Natural killer cell (primary cell): ENCODE data around the gene ZNF200. TPM values are rescaled to one million over a fixed set of nuclear protein-coding genes. Genes with fewer than 3 reads are reported as not detected.

ENCODE experiments used
- ATAC-seq, 3 donors: fragments of 150-1000 bp in 2 of 3; fragments of 200-7000 bp in 1 of 3; cut with Tn5 transposase; 1 replicate in 1 of 3; 2 replicates in 2 of 3; pipeline ENCODE4 v1.10.0; 2021; ENCODE audit warnings: mild to moderate bottlenecking in 2 of 3, moderate library complexity in 2 of 3
- DNase-seq, 2 donors: peaks; one replicate each; pipeline versions ENCODE4 v3.0.0 to v3.0.0-alpha.2; 2013 to 2021; ENCODE audit warnings: mixed read lengths in 1 of 2
- H3K27ac ChIP-seq: one replicate; pipeline ENCODE4 v1.5.1; 2013; ENCODE audit warnings: mild to moderate bottlenecking, low read length
- H3K27me3 ChIP-seq: one replicate; pipeline ENCODE4 v1.6.1; 2013; ENCODE audit warnings: low read length; ENCODE audit not compliant: control insufficient read depth, insufficient read depth
- H3K36me3 ChIP-seq: one replicate; pipeline ENCODE4 v1.6.1; 2013; ENCODE audit warnings: low read length; ENCODE audit not compliant: control insufficient read depth, insufficient read depth
- H3K4me1 ChIP-seq: one replicate; pipeline ENCODE4 v1.6.1; 2013; ENCODE audit warnings: low read length; ENCODE audit not compliant: control insufficient read depth, insufficient read depth
- H3K4me3 ChIP-seq: one replicate; pipeline ENCODE4 v1.5.1; 2013; ENCODE audit warnings: low read length
- H3K9me3 ChIP-seq: one replicate; pipeline ENCODE4 v1.6.1; 2013; ENCODE audit warnings: low read length; ENCODE audit not compliant: control insufficient read depth, insufficient read depth
- H3K27ac Mint-ChIP-seq, 2 donors: one replicate each; pipeline ENCODE4 v1.8.0; 2022; ENCODE audit warnings: mild to moderate bottlenecking in 2 of 2, mixed read lengths in 2 of 2, moderate library complexity in 1 of 2
- H3K27me3 Mint-ChIP-seq, 2 donors: one replicate each; pipeline ENCODE4 v1.8.0; 2022; ENCODE audit warnings: low read depth in 2 of 2, mixed read lengths in 2 of 2
- H3K36me3 Mint-ChIP-seq: one replicate; pipeline ENCODE4 v1.8.0; 2022; ENCODE audit warnings: mixed read lengths
- H3K4me1 Mint-ChIP-seq, 2 donors: one replicate each; pipeline ENCODE4 v1.8.0; 2022; ENCODE audit warnings: mixed read lengths in 2 of 2
- H3K4me3 Mint-ChIP-seq: one replicate; pipeline ENCODE4 v1.8.0; 2022; ENCODE audit warnings: mild to moderate bottlenecking, moderate library complexity, mixed read lengths
- H3K9me3 Mint-ChIP-seq, 2 donors: one replicate each; pipeline ENCODE4 v1.8.0; 2022; ENCODE audit warnings: mixed read lengths in 2 of 2
- WGBS: methylation state at CpG from one replicate; pipeline ENCODE4 v1.1.7; 2013; ENCODE audit warnings: missing lambda C conversion rate; ENCODE audit not compliant: insufficient coverage; 5-methylcytosine and 5-hydroxymethylcytosine counted together
- intact Hi-C: fragments of 100-400 bp; cut with micrococcal nuclease; formaldehyde crosslinking; loops from one replicate; pipeline ENCODE4 v1.14.2; 2022
- total RNA-seq, 4 donors: library from RNA; stranded (reverse); fragments of 120-200 nt in 1 of 4; gene quantifications; one replicate each; pipeline versions ENCODE4 v1.2.3 to v1.2.4, GENCODE V29; 2013 to 2022
- TF ChIP-seq, protein P1 (sequence below): fragments of 200-600 bp; IDR thresholded peaks from one replicate; pipeline ENCODE4 v1.8.0; 2022; ENCODE audit warnings: antibody characterized with exemption

The ZNF200 gene
- total RNA-seq, 3 donors from 2014 or later (not counting 1 experiment from before 2014, with no cell fraction given) = 5.3 to 10.9 (median 5.6) TPM

DNA sequence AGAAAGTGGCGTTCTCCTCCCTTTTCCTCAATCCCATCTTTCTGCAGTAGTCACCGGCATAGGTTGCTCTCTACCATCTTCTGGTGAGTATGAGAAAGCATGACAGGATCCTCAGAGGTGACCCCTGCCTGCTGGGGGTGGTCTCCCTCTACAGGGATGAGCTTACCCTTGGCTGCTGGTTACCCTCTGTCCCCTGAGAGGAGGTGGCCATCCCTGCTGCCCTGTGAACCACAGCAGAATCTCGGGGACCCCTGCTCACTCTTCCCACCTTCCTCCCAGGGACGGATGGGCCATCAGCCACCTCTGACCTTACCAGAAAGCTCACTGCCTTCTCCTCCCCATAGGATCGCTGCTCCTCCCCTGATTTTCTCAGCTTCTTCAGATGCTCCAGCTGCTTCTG lies 13.6 kb upstream of the ZNF200 start:
- ATAC-seq = no peak
- no peak overlapping the region for H3K27ac Mint-ChIP-seq
- no peaks in the 10 kb centered on the region for H3K27me3 ChIP-seq
- H3K9me3 ChIP-seq = no peaks in the 10 kb centered on the region
- 87% methylated on average over 5 of the region's 5 CpGs for WGBS
- H3K4me3 ChIP-seq = no peak overlapping the region
- H3K4me1 Mint-ChIP-seq = no peaks in the 10 kb centered on the region
- no peaks in the 10 kb centered on the region for H3K36me3 ChIP-seq
- H3K27me3 Mint-ChIP-seq = peaks cover 21 to 23% of the 10 kb centered on the region in 2 donors
- no peak overlapping the region for H3K27ac ChIP-seq
- DNase-seq = no peak
- H3K4me1 ChIP-seq = no peaks in the 10 kb centered on the region
- TF ChIP-seq, protein P1, sequence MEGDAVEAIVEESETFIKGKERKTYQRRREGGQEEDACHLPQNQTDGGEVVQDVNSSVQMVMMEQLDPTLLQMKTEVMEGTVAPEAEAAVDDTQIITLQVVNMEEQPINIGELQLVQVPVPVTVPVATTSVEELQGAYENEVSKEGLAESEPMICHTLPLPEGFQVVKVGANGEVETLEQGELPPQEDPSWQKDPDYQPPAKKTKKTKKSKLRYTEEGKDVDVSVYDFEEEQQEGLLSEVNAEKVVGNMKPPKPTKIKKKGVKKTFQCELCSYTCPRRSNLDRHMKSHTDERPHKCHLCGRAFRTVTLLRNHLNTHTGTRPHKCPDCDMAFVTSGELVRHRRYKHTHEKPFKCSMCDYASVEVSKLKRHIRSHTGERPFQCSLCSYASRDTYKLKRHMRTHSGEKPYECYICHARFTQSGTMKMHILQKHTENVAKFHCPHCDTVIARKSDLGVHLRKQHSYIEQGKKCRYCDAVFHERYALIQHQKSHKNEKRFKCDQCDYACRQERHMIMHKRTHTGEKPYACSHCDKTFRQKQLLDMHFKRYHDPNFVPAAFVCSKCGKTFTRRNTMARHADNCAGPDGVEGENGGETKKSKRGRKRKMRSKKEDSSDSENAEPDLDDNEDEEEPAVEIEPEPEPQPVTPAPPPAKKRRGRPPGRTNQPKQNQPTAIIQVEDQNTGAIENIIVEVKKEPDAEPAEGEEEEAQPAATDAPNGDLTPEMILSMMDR = no peak
- intact Hi-C loops = no loop called here
- no peak overlapping the region for H3K4me3 Mint-ChIP-seq
- H3K36me3 Mint-ChIP-seq = no peaks in the 10 kb centered on the region
- no peaks in the 10 kb centered on the region for H3K9me3 Mint-ChIP-seq

DNA sequence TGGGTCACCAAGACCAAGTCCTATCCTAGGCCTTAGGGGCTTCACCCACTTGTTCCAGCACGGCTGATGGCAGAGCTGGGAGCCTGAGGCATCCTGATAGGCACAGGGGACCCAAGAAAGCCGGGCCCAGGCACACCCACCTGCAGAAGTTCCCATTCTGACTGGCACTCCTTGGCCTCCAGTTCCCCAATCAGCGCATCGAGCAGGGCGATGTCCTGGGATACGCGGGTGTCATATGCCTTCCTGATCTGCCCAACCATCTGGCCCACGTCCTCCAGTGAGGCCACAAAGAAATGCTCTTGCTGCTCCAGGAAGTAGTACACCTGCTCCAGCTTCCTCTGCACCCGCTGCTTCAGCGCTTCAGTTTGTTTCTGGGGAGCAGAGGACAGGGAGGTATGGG lies 11.9 kb upstream of the ZNF200 start:
- intact Hi-C loops = no loop called here
- Mint-ChIP-seq H3K4me1 (no peaks in the 10 kb centered on the region), H3K27ac (no peak overlapping the region), H3K4me3 (no peak overlapping the region), H3K27me3 (peaks cover 18 to 32% of the 10 kb centered on the region in 2 donors), H3K36me3 (no peaks in the 10 kb centered on the region), H3K9me3 (no peaks in the 10 kb centered on the region)
- no peak overlapping the region for H3K4me3 ChIP-seq
- no peaks in the 10 kb centered on the region for H3K27me3 ChIP-seq
- 45% methylated on average over 10 of the region's 10 CpGs for WGBS
- no peaks in the 10 kb centered on the region for H3K4me1 ChIP-seq
- no peak overlapping the region for H3K27ac ChIP-seq
- ATAC-seq (no peak), DNase-seq (no peak)
- TF ChIP-seq, protein P1 = no peak
- H3K36me3 ChIP-seq = no peaks in the 10 kb centered on the region
- no peaks in the 10 kb centered on the region for H3K9me3 ChIP-seq

DNA sequence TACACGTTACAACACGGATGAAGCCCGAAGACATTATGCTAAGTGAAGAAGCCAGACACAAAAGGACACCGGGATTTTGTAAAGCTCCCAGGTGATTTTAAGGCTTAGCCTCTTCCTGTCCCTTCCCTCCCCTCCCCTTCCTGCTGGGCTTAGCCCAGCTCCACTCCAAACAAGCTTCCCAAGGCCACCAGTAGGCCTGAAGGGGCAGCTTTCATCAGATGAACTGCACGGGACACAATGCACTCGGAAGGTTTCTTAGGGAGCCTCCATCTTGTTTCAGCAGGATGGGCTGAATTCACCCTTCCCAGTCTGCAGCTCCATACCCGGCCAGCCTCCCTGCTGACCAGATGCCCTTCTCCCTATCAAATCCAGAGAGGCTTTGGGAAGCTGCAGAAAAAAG lies 11.0 kb upstream of the ZNF200 start:
- Mint-ChIP-seq H3K27me3 (peaks cover 13 to 27% of the 10 kb centered on the region in 2 donors), H3K36me3 (no peaks in the 10 kb centered on the region), H3K4me1 (no peaks in the 10 kb centered on the region), H3K9me3 (no peaks in the 10 kb centered on the region), H3K27ac (no peak overlapping the region), H3K4me3 (no peak overlapping the region)
- ATAC-seq = no peak
- no peaks in the 10 kb centered on the region for H3K27me3 ChIP-seq
- no peak overlapping the region for H3K27ac ChIP-seq
- H3K4me3 ChIP-seq = no peak overlapping the region
- no peaks in the 10 kb centered on the region for H3K9me3 ChIP-seq
- H3K4me1 ChIP-seq = no peaks in the 10 kb centered on the region
- TF ChIP-seq, protein P1 = no peak
- 90% methylated on average over 7 of the region's 7 CpGs for WGBS
- H3K36me3 ChIP-seq = no peaks in the 10 kb centered on the region
- no peak for DNase-seq
- intact Hi-C loops = no loop called here

DNA sequence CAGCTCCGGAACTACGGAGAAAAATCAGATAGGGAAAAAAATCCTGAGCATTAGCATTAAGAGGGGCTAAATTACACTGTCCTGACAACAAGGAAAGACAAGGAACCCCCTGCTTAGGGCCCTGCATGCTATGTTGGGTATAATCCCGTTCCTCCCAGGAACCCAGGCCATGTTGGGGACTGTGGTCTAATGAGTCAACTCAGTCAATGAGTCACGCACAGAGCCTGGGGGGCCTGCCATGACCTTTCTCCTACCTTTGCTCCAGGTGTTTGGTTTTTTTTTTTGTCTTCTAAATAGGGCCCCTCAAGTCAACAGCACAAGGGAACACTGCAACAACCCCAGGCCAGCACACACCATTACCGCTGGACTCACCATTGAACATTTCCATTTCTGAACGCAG lies 8.9 kb upstream of the ZNF200 start:
- H3K27me3 Mint-ChIP-seq = peaks cover 15 to 26% of the 10 kb centered on the region in 2 donors
- Histone ChIP-seq H3K27me3 (no peaks in the 10 kb centered on the region), H3K36me3 (no peaks in the 10 kb centered on the region), H3K9me3 (no peaks in the 10 kb centered on the region), H3K4me3 (no peak overlapping the region), H3K27ac (no peak overlapping the region), H3K4me1 (no peaks in the 10 kb centered on the region)
- intact Hi-C loops = no loop called here
- no peaks in the 10 kb centered on the region for H3K9me3 Mint-ChIP-seq
- WGBS = 87% methylated on average over 6 of the region's 6 CpGs
- no peak for DNase-seq
- no peak for ATAC-seq
- H3K27ac Mint-ChIP-seq = no peak overlapping the region
- no peaks in the 10 kb centered on the region for H3K36me3 Mint-ChIP-seq
- no peaks in the 10 kb centered on the region for H3K4me1 Mint-ChIP-seq
- no peak overlapping the region for H3K4me3 Mint-ChIP-seq
- TF ChIP-seq, protein P1 = no peak
